ENCODE data around the gene GALNT18.

- TF ChIP-seq EZH2 (IDR thresholded peaks at IDR 0.05; ENCODE audit: low read depth, unreplicated experiment) (no peak), CTCF (conservative IDR thresholded peaks at IDR 0.05; ENCODE audit: low read depth in 2 of 2) (no peak), JUNB (IDR thresholded peaks at IDR 0.05; ENCODE audit: unreplicated experiment) (no peak), POLR2AphosphoS5 (IDR thresholded peaks at IDR 0.05; ENCODE audit: low read depth) (no peak), CREB1 (CRISPR knock-in tag; IDR thresholded peaks at IDR 0.05; ENCODE audit: low read depth) (no peak), EZH2phosphoT487 (IDR thresholded peaks at IDR 0.05; ENCODE audit: unreplicated experiment) (no peak), REST (IDR thresholded peaks at IDR 0.05; ENCODE audit: unreplicated experiment) (no peak), ZNF331 (CRISPR knock-in tag; IDR thresholded peaks at IDR 0.05; ENCODE audit: low read depth) (no peak)
These were observed 163.8 kb downstream of the GALNT18 start for GRCh38 chr11:11458001-11458400.
